Measurements from ENCODE around the gene LNPEP. TPM values are rescaled to one million over a fixed set of nuclear protein-coding genes. Genes with fewer than 3 reads are reported as not detected.

Gene LNPEP
- total and polyA plus RNA-seq, 2 of the 13 experiments (the other 11 are each of a cell fraction or from before 2014, with no cell fraction given) = 8.0 to 16.9 TPM

- 97% methylated on average over 3 of the region's 3 CpGs for WGBS (ENCODE audit: low lambda C conversion rate)
These were observed 27.4 kb downstream of the LNPEP start for GRCh38 chr5:96963267-96963666.

More at GRCh38 chr5:96963267-96963666, 27.4 kb downstream of the LNPEP start:
- peaks cover 9% of the 10 kb centered on the region for H3K79me2 ChIP-seq (ENCODE audit: insufficient read depth, low read length)
- FAIRE-seq (no peak), ATAC-seq (no peak), DNase-seq (ENCODE audit: low spot score) (no peak)
- H3K36me3 ChIP-seq (replicated peaks in 1 of 2; ENCODE audit: control insufficient read depth in 1 of 2, insufficient read depth in 2 of 2, low read length in 2 of 2) = no peaks in the 10 kb centered on the region
- H2AFZ ChIP-seq (ENCODE audit: low read length) = no peak overlapping the region
- peaks cover 15% of the 10 kb centered on the region for H3K4me1 ChIP-seq (ENCODE audit: insufficient read depth, low read length)
- H3K27me3 ChIP-seq (ENCODE audit: control insufficient read depth in 1 of 2, insufficient read depth in 2 of 2, low read length in 2 of 2) = no peaks in the 10 kb centered on the region
- POLR2A ChIA-PET = no interaction called here
- no peak overlapping the region for H3K27ac ChIP-seq (ENCODE audit: extremely low read length, insufficient read depth, low read length)
- no peak overlapping the region for H3K4me2 ChIP-seq (ENCODE audit: low read depth, low read length)
- intact Hi-C loops (cut with micrococcal nuclease; ENCODE audit: unreplicated experiment) = no loop called here
- BruUV-seq (replicated peaks) = no TSS peak
- no peak overlapping the region for H3K9ac ChIP-seq (ENCODE audit: insufficient read depth, low read depth, low read length)
- TF ChIP-seq POLR2G (IDR thresholded peaks at IDR 0.05; ENCODE audit: low read depth, low read length) (no peak), ZFAT (CRISPR knock-in tag; conservative IDR thresholded peaks at IDR 0.05) (no peak), ZNF615 (CRISPR knock-in tag; IDR thresholded peaks at IDR 0.05; ENCODE audit: borderline replicate concordance) (no peak), REL (CRISPR knock-in tag; conservative IDR thresholded peaks at IDR 0.05) (no peak), CSRNP1 (CRISPR knock-in tag; IDR thresholded peaks at IDR 0.05) (no peak), MAX (IDR thresholded peaks at IDR 0.05) (no peak), ZNF883 (CRISPR knock-in tag; IDR thresholded peaks at IDR 0.05; ENCODE audit: not compliant biosample characterization) (no peak), ZBTB34 (CRISPR knock-in tag; IDR thresholded peaks at IDR 0.05) (no peak), ZNF382 (CRISPR knock-in tag; IDR thresholded peaks at IDR 0.05; ENCODE audit: borderline replicate concordance) (no peak), ARID2 (CRISPR knock-in tag; IDR thresholded peaks at IDR 0.05; ENCODE audit: borderline replicate concordance) (no peak), ZBTB49 (CRISPR knock-in tag; IDR thresholded peaks at IDR 0.05; ENCODE audit: borderline replicate concordance) (no peak), ZNF841 (CRISPR knock-in tag; IDR thresholded peaks at IDR 0.05; ENCODE audit: borderline replicate concordance) (no peak), CC2D1A (CRISPR knock-in tag; IDR thresholded peaks at IDR 0.05) (no peak)
- TF ChIP-seq, protein P1, sequence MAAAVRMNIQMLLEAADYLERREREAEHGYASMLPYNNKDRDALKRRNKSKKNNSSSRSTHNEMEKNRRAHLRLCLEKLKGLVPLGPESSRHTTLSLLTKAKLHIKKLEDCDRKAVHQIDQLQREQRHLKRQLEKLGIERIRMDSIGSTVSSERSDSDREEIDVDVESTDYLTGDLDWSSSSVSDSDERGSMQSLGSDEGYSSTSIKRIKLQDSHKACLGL (CRISPR knock-in tag; IDR thresholded peaks at IDR 0.05) = no peak
- TF ChIP-seq, protein P2, sequence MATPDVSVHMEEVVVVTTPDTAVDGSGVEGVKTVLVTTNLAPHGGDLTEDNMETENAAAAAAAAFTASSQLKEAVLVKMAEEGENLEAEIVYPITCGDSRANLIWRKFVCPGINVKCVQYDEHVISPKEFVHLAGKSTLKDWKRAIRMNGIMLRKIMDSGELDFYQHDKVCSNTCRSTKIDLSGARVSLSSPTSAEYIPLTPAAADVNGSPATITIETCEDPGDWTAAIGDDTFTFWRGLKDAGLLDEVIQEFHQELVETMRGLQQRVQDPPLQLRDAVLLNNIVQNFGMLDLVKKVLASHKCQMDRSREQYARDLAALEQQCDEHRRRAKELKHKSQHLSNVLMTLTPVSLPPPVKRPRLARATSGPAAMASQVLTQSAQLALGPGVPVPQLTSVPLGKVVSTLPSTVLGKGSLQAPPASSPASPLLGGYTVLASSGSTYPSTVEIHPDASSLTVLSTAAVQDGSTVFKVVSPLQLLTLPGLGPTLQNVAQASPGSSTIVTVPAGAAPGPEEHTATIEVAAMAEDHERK (CRISPR knock-in tag; IDR thresholded peaks at IDR 0.05; ENCODE audit: low read depth) = no peak
- CTCF ChIA-PET (ENCODE audit: low intra/inter-chr PET ratio, low total read pairs) = no interaction called here
- in situ Hi-C loops (cut with HindIII; ENCODE audit: extremely low pct_ligation_motif_present, low pct_unique_long_range_greater_than_20kb) = no loop called here
- H3K9me3 ChIP-seq (ENCODE audit: low read length) = no peaks in the 10 kb centered on the region
- H4K20me1 ChIP-seq (ENCODE audit: insufficient read depth, low read length) = no peaks in the 10 kb centered on the region
- H3K4me3 ChIP-seq (replicated peaks in 1 of 3; ENCODE audit: insufficient read depth in 1 of 3, low read depth in 2 of 3, low read length in 3 of 3) = no peak overlapping the region

Data from HepG2 (cell line).